H9 (cell line): Measurements from ENCODE around the gene TRPT1. TPM values are rescaled to one million over a fixed set of nuclear protein-coding genes. Genes with fewer than 3 reads are reported as not detected.
A peak's percentile ranks its signal among the peaks of the same experiment; 100 is the strongest.

Experiments used
- DNase-seq: peaks from one replicate; pipeline ENCODE4 v3.0.0-alpha.2; 2017
- H2AFZ ChIP-seq: one replicate; pipeline ENCODE4 v1.6.1; 2013; ENCODE audit warnings: mild to moderate bottlenecking, low read length, control low read depth, moderate library complexity
- H2AK5ac ChIP-seq: 2 replicates; pipeline ENCODE4 v1.6.1; 2013; ENCODE audit warnings: low read length, control low read depth, mixed read lengths; ENCODE audit not compliant: insufficient read length
- H2BK120ac ChIP-seq: one replicate; pipeline ENCODE4 v1.6.1; 2013; ENCODE audit warnings: low read depth, mild to moderate bottlenecking, low read length, control low read depth, inconsistent platforms; ENCODE audit not compliant: poor library complexity, severe bottlenecking
- H2BK12ac ChIP-seq: 2 replicates; pipeline ENCODE4 v1.6.1; 2013; ENCODE audit warnings: low read length, control low read depth, mixed read lengths, low read depth; ENCODE audit not compliant: insufficient read length
- H2BK15ac ChIP-seq: 2 replicates; pipeline ENCODE4 v1.6.1; 2013; ENCODE audit warnings: low read depth, low read length, control low read depth
- H2BK20ac ChIP-seq: one replicate; pipeline ENCODE4 v1.6.1; 2013; ENCODE audit warnings: low read depth, mild to moderate bottlenecking, low read length, control low read depth, inconsistent platforms; ENCODE audit not compliant: poor library complexity, severe bottlenecking
- H2BK5ac ChIP-seq: 2 replicates; pipeline ENCODE4 v1.6.1; 2013; ENCODE audit warnings: low read length, control low read depth, mixed read lengths; ENCODE audit not compliant: insufficient read length
- H3K14ac ChIP-seq: 2 replicates; pipeline ENCODE4 v1.6.1; 2013; ENCODE audit warnings: low read length, control low read depth; ENCODE audit not compliant: insufficient read depth
- H3K18ac ChIP-seq: 2 replicates; pipeline ENCODE4 v1.6.1; 2013; ENCODE audit warnings: low read depth, mild to moderate bottlenecking, mixed read lengths, low read length, control low read depth; ENCODE audit not compliant: insufficient read length
- H3K23ac ChIP-seq: 2 replicates; pipeline ENCODE4 v1.6.1; 2013; ENCODE audit warnings: low read length, control low read depth, mixed read lengths, low read depth; ENCODE audit not compliant: insufficient read length
- H3K23me2 ChIP-seq: 2 replicates; pipeline ENCODE4 v1.6.1; 2013; ENCODE audit warnings: low read depth, mild to moderate bottlenecking, mixed read lengths, low read length, control low read depth; ENCODE audit not compliant: insufficient read length, poor library complexity, severe bottlenecking
- H3K27ac ChIP-seq: 2 replicates; pipeline ENCODE4 v1.5.1; 2013; ENCODE audit warnings: low read length, control low read depth, mixed read lengths, low read depth; ENCODE audit not compliant: insufficient read length
- H3K27me3 ChIP-seq: 2 replicates; pipeline ENCODE4 v1.6.1; 2013; ENCODE audit warnings: low read length, control low read depth, inconsistent platforms; ENCODE audit not compliant: insufficient read depth
- H3K4ac ChIP-seq: 2 replicates; pipeline ENCODE4 v1.6.1; 2013; ENCODE audit warnings: low read depth, mild to moderate bottlenecking, control low read depth, inconsistent platforms, low read length, moderate library complexity
- H3K4me1 ChIP-seq: 2 replicates; pipeline ENCODE4 v1.6.1; 2013; ENCODE audit warnings: low read length, control low read depth, inconsistent platforms; ENCODE audit not compliant: insufficient read depth
- H3K4me2 ChIP-seq: 2 replicates; pipeline ENCODE4 v1.6.1; 2013; ENCODE audit warnings: low read length, control low read depth, mixed read lengths; ENCODE audit not compliant: insufficient read length, insufficient read depth
- H3K56ac ChIP-seq: 2 replicates; pipeline ENCODE4 v1.6.1; 2013; ENCODE audit warnings: low read depth, mild to moderate bottlenecking, mixed read lengths, low read length, control low read depth; ENCODE audit not compliant: insufficient read length
- H3K79me1 ChIP-seq: 2 replicates; pipeline ENCODE4 v1.6.1; 2013; ENCODE audit warnings: low read depth, mild to moderate bottlenecking, moderate library complexity, low read length, control low read depth, inconsistent platforms; ENCODE audit not compliant: insufficient read depth, poor library complexity, severe bottlenecking
- H3K79me2 ChIP-seq: 2 replicates; pipeline ENCODE4 v1.6.1; 2013; ENCODE audit warnings: low read length, control low read depth, inconsistent platforms; ENCODE audit not compliant: insufficient read depth
- H3K9ac ChIP-seq: 2 replicates; pipeline ENCODE4 v1.6.1; 2013; ENCODE audit warnings: low read length, control low read depth, mixed read lengths; ENCODE audit not compliant: insufficient read length; ENCODE audit errors: extremely low read depth
- H3K9me3 ChIP-seq: one replicate; pipeline ENCODE4 v1.6.1; 2013; ENCODE audit warnings: low read depth, low read length, inconsistent platforms; ENCODE audit not compliant: control insufficient read depth
- H3T11ph ChIP-seq: one replicate; pipeline ENCODE4 v1.6.1; 2013; ENCODE audit warnings: mild to moderate bottlenecking, low read length, control low read depth, inconsistent platforms
- H4K20me1 ChIP-seq: one replicate; pipeline ENCODE4 v1.6.1; 2013; ENCODE audit not compliant: control insufficient read depth, insufficient read length, insufficient read depth
- H4K5ac ChIP-seq: 2 replicates; pipeline ENCODE4 v1.6.1; 2013; ENCODE audit warnings: low read depth, mild to moderate bottlenecking, mixed read lengths, low read length, control low read depth; ENCODE audit not compliant: insufficient read length
- H4K8ac ChIP-seq: replicated peaks from 2 replicates; pipeline ENCODE4 v1.6.1; 2013; ENCODE audit warnings: low read length, control low read depth, mixed read lengths, low read depth; ENCODE audit not compliant: insufficient read length
- H4K91ac ChIP-seq: 2 replicates; pipeline ENCODE4 v1.6.1; 2013; ENCODE audit warnings: low read depth, mild to moderate bottlenecking, moderate library complexity, mixed read lengths, low read length, control low read depth; ENCODE audit not compliant: insufficient read length
- H3K27ac Mint-ChIP-seq, 3 experiments: 2 replicates in 2 of 3; 3 replicates in 1 of 3; pipeline ENCODE4 v1.8.0; 2020 to 2021; ENCODE audit warnings: mixed read lengths in 3 of 3, mild to moderate bottlenecking in 1 of 3, moderate library complexity in 1 of 3
- H3K27me3 Mint-ChIP-seq: 2 replicates; pipeline ENCODE4 v1.8.0; 2021; ENCODE audit warnings: low read depth, mild to moderate bottlenecking, moderate library complexity, mixed read lengths
- H3K36me3 Mint-ChIP-seq, 3 experiments: 2 replicates in 2 of 3; 3 replicates in 1 of 3; pipeline ENCODE4 v1.8.0; 2020 to 2021; ENCODE audit warnings: low read depth in 3 of 3, mixed read lengths in 3 of 3; ENCODE audit not compliant: insufficient read depth in 1 of 3
- H3K4me1 Mint-ChIP-seq, 2 experiments: 2 replicates each; pipeline ENCODE4 v1.8.0; 2020; ENCODE audit warnings: mixed read lengths in 2 of 2
- H3K4me3 Mint-ChIP-seq, 2 experiments: 2 replicates in 1 of 2; 3 replicates in 1 of 2; pipeline ENCODE4 v1.8.0; 2020 to 2021; ENCODE audit warnings: mild to moderate bottlenecking in 2 of 2, mixed read lengths in 2 of 2, moderate library complexity in 1 of 2
- H3K9me3 Mint-ChIP-seq, 2 experiments: 2 replicates in 1 of 2; 3 replicates in 1 of 2; pipeline ENCODE4 v1.8.0; 2020; ENCODE audit warnings: mild to moderate bottlenecking in 2 of 2, mixed read lengths in 2 of 2, moderate library complexity in 1 of 2
- WGBS: extraction: QIAGEN DNeasy Blood & Tissue Kit; methylation state at CpG from one replicate; pipeline ENCODE4 v1.1.7; 2013; ENCODE audit warnings: missing lambda C conversion rate, low lambda C conversion rate, mixed read lengths; ENCODE audit not compliant: insufficient read length; ENCODE audit errors: extremely low coverage; 5-methylcytosine and 5-hydroxymethylcytosine counted together
- total RNA-seq: library from RNA; stranded (reverse); gene quantifications from 2 replicates; pipeline ENCODE4 v1.2.1, GENCODE V29; 2021
- TF ChIP-seq, protein P1 (sequence below): fragments of 200-600 bp; sonication (generic); conservative IDR thresholded peaks from 3 replicates; pipeline ENCODE4 v1.8.0; 2021; ENCODE audit warnings: antibody characterized with exemption, mild to moderate bottlenecking

The TRPT1 gene
- total RNA-seq, 1 experiment from 2014 or later = 33.6 TPM

DNA sequence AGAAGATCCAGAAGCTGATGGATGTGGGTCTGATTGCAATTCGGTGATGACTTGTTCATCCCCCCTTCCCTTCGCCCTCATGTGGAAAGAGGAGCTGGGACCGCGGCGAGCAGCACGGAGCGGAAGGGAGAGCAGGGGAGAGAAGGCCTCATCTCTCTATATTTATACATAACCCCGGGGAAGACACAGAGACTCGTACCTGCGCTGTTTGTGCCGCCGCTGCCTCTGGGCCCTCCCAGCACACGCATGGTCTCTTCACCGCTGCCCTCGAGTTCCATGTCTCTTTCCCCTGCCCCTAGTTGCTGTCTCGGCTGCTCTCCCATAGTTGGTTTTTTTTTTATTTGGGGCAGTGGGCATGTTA is 21.9 kb downstream of the TRPT1 start:
- H3K56ac ChIP-seq = no peak overlapping the region
- H2BK12ac ChIP-seq = no peak overlapping the region
- H2BK20ac ChIP-seq = no peak overlapping the region
- no peaks in the 10 kb centered on the region for H3K23me2 ChIP-seq
- no peaks in the 10 kb centered on the region for H3K79me1 ChIP-seq
- Mint-ChIP-seq H3K9me3 (no peaks in the 10 kb centered on the region; a peak in 1 of 5 replicates), H3K27me3 (no peaks in the 10 kb centered on the region), H3K4me1 (peaks cover 13 to 14% of the 10 kb centered on the region in 2 experiments), H3K27ac (peak overlapping the region; percentile 62 to 91 (median 88); a peak in 4 of 7 replicates), H3K4me3 (peak overlapping the region in 1 of 2 experiments; percentile 16; a peak in 1 of 5 replicates), H3K36me3 (peaks cover 43 to 81% (median 72%) of the 10 kb centered on the region in 3 experiments; a peak in 6 of 7 replicates)
- H3K9ac ChIP-seq = no peak overlapping the region
- H2AFZ ChIP-seq = no peak overlapping the region
- no peaks in the 10 kb centered on the region for H3K4me1 ChIP-seq
- no peak overlapping the region for H3K14ac ChIP-seq
- no peak overlapping the region for H4K5ac ChIP-seq
- no peak overlapping the region for H3K27ac ChIP-seq
- H3K9me3 ChIP-seq = no peaks in the 10 kb centered on the region
- no peak overlapping the region for H2AK5ac ChIP-seq
- H3K4me2 ChIP-seq = no peak overlapping the region
- H2BK15ac ChIP-seq = no peak overlapping the region
- H2BK120ac ChIP-seq = no peak overlapping the region
- no peaks in the 10 kb centered on the region for H3K27me3 ChIP-seq
- H3T11ph ChIP-seq = no peak overlapping the region
- DNase-seq = no peak
- WGBS = no CpG with 5 or more reads among the region's 16 CpGs
- H3K79me2 ChIP-seq = no peaks in the 10 kb centered on the region
- H4K20me1 ChIP-seq = no peaks in the 10 kb centered on the region
- no peak overlapping the region for H2BK5ac ChIP-seq
- H4K8ac ChIP-seq = no peak overlapping the region
- no peak overlapping the region for H4K91ac ChIP-seq
- H3K18ac ChIP-seq = no peak overlapping the region
- H3K4ac ChIP-seq = no peak overlapping the region
- TF ChIP-seq, protein P1, sequence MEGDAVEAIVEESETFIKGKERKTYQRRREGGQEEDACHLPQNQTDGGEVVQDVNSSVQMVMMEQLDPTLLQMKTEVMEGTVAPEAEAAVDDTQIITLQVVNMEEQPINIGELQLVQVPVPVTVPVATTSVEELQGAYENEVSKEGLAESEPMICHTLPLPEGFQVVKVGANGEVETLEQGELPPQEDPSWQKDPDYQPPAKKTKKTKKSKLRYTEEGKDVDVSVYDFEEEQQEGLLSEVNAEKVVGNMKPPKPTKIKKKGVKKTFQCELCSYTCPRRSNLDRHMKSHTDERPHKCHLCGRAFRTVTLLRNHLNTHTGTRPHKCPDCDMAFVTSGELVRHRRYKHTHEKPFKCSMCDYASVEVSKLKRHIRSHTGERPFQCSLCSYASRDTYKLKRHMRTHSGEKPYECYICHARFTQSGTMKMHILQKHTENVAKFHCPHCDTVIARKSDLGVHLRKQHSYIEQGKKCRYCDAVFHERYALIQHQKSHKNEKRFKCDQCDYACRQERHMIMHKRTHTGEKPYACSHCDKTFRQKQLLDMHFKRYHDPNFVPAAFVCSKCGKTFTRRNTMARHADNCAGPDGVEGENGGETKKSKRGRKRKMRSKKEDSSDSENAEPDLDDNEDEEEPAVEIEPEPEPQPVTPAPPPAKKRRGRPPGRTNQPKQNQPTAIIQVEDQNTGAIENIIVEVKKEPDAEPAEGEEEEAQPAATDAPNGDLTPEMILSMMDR = no peak
- no peak overlapping the region for H3K23ac ChIP-seq
